ENCODE results near the gene SURF2. TPM values are rescaled to one million over a fixed set of nuclear protein-coding genes. Genes with fewer than 3 reads are reported as not detected.

The SURF2 gene
- total RNA-seq, 1 experiment from 2014 or later: 27.8 TPM

DNA sequence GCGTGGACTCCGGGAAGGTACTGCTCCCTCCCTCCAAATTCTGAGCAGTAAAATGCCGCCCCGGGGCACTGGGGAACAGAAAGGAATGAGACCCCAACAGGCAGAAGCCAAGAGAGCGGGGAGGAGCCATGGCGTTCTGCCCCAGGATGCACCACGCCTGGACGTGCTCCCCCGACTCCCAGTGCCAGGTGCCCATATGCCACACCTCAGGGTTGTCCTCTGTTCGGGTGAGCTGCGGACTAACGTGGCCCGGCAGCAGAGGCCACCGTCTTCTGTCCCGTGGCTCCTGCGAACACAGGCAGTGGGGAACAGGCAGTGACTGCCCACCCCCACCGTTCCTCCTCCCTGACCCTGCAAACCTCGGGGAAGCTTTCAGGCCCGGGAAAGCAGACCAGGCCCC, 25.1 kb upstream of the SURF2 start:
- CTCF ChIA-PET: interaction anchor here (2.4 to 2.8 kb wide), 2 partner anchors 143 to 145 kb away, joined by 17 to 37 read pairs; no protein-coding TSS in a partner anchor
- H3K9me2 ChIP-seq (ENCODE audit: insufficient read depth): no peaks in the 10 kb centered on the region
- H3K4me2 ChIP-seq (ENCODE audit: low read length): no peak overlapping the region
- no peaks in the 10 kb centered on the region for H3K27me3 ChIP-seq (ENCODE audit: insufficient read depth, low read length)
- no peak overlapping the region for H3K27ac ChIP-seq (ENCODE audit: low read depth, low read length)
- DNase-seq (ENCODE audit: low read depth, low spot score): no peak
- peaks cover 34 to 42% of the 10 kb centered on the region in 2 experiments; a peak in 3 of 4 replicates for H3K36me3 ChIP-seq (ENCODE audit: control insufficient read depth in 1 of 2, insufficient read depth in 2 of 2, low read length in 2 of 2)
- no peak for ATAC-seq
- POLR2A ChIA-PET: no interaction called here
- H3K9ac ChIP-seq (ENCODE audit: low read length): no peak overlapping the region
- intact Hi-C loops (cut with micrococcal nuclease): no loop called here
- peaks cover 44% of the 10 kb centered on the region for H3K79me2 ChIP-seq (ENCODE audit: insufficient read depth, low read length)
- TF ChIP-seq ATF3 (IDR thresholded peaks at IDR 0.05): no peak
- TF ChIP-seq EZH2phosphoT487 (IDR thresholded peaks at IDR 0.05; ENCODE audit: borderline replicate concordance): no peak
- no peak for TF ChIP-seq SRF (IDR thresholded peaks at IDR 0.05; ENCODE audit: low read depth)
- no TSS peak for BruUV-seq (replicated peaks)
- H2AFZ ChIP-seq (ENCODE audit: low read depth, low read length, poor library complexity, severe bottlenecking): no peak overlapping the region
- H3K4me1 ChIP-seq (ENCODE audit: control insufficient read depth in 1 of 2, insufficient read depth in 2 of 2, low read length in 2 of 2): peaks cover 9 to 21% of the 10 kb centered on the region in 2 experiments
- RAD21 ChIA-PET (ENCODE audit: low non-redundant PET in 1 of 2, low total read pairs in 2 of 2, uncharacterized antibody in 2 of 2, unreplicated experiment in 2 of 2): no interaction called here
- no peak overlapping the region for H3K4me3 ChIP-seq (replicated peaks in 1 of 2; ENCODE audit: low read depth in 1 of 2, low read length in 2 of 2)
- no peaks in the 10 kb centered on the region; the same call in 1 of the 2 replicates for H4K20me1 ChIP-seq (ENCODE audit: insufficient read depth)
- no peaks in the 10 kb centered on the region for H3K9me3 ChIP-seq (ENCODE audit: control insufficient read depth in 1 of 2, insufficient read depth in 1 of 2, low read depth in 1 of 2, low read length in 2 of 2)

DNA sequence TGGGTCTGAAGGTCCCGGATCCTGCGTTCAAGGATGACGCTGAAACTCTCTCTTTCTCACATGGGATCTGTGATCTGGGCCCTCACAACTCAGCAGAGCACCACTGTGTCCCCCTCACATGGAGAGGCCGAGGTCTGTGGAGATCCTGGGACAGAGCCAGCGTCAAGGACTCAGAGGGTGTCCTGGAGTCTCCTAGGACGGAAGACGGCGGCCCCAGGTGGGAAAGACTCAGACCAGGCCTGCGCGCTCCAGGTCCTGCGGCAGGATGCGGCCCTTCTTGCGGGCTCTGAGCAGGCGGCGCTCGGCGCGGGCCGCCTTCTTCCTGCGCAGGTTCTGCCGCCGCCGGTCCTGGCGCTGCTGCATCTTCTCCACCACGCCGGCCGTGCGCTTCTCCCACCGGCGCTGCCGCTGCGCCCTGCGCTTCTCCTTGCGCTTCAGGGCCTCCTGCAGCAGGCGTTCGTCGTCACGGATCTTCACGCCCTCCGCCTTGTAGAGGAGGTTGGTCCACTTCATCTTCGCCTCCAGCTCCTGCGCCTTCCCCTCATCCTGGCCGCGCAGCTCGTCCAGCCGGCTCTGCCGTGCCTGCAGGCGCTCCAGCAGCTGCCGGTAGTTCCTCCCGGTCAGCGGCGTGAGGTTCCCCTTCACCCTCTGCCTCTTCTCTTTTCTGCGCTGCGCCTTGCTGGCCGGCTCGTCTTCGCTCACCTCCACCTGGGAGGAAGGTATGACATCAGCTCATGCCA, 24.5 kb upstream of the SURF2 start:
- H3K27ac ChIP-seq (ENCODE audit: low read depth, low read length): no peak overlapping the region
- DNase-seq (ENCODE audit: low read depth, low spot score) (no peak), ATAC-seq (no peak)
- intact Hi-C loops (cut with micrococcal nuclease): no loop called here
- no peak overlapping the region for H3K4me2 ChIP-seq (ENCODE audit: low read length)
- H3K9me3 ChIP-seq (ENCODE audit: control insufficient read depth in 1 of 2, insufficient read depth in 1 of 2, low read depth in 1 of 2, low read length in 2 of 2): no peaks in the 10 kb centered on the region
- RAD21 ChIA-PET (ENCODE audit: low non-redundant PET in 1 of 2, low total read pairs in 2 of 2, uncharacterized antibody in 2 of 2, unreplicated experiment in 2 of 2): no interaction called here
- CTCF ChIA-PET: interaction anchor here (2.1 kb wide), 1 partner anchor 146 kb away, joined by 7 read pairs; no protein-coding TSS in a partner anchor
- H3K9me2 ChIP-seq (ENCODE audit: insufficient read depth): no peaks in the 10 kb centered on the region
- POLR2A ChIA-PET: no interaction called here
- peaks cover 44% of the 10 kb centered on the region for H3K79me2 ChIP-seq (ENCODE audit: insufficient read depth, low read length)
- peaks cover 34 to 42% of the 10 kb centered on the region in 2 experiments; a peak in 3 of 4 replicates for H3K36me3 ChIP-seq (ENCODE audit: control insufficient read depth in 1 of 2, insufficient read depth in 2 of 2, low read length in 2 of 2)
- H3K9ac ChIP-seq (ENCODE audit: low read length): no peak overlapping the region
- no peaks in the 10 kb centered on the region; the same call in 1 of the 2 replicates for H4K20me1 ChIP-seq (ENCODE audit: insufficient read depth)
- H3K4me1 ChIP-seq (ENCODE audit: control insufficient read depth in 1 of 2, insufficient read depth in 2 of 2, low read length in 2 of 2): peaks cover 9 to 27% of the 10 kb centered on the region in 2 experiments
- no peak overlapping the region for H2AFZ ChIP-seq (ENCODE audit: low read depth, low read length, poor library complexity, severe bottlenecking)
- BruUV-seq (replicated peaks): no TSS peak
- H3K4me3 ChIP-seq (replicated peaks in 1 of 2; ENCODE audit: low read depth in 1 of 2, low read length in 2 of 2): no peak overlapping the region
- H3K27me3 ChIP-seq (ENCODE audit: insufficient read depth, low read length): no peaks in the 10 kb centered on the region
- TF ChIP-seq ZBTB33 (IDR thresholded peaks at IDR 0.05; ENCODE audit: extremely low read depth, insufficient replicate concordance, low read length) (no peak), ATF3 (IDR thresholded peaks at IDR 0.05) (no peak), CBX3 (IDR thresholded peaks at IDR 0.05; ENCODE audit: low read depth) (no peak), EZH2 (IDR thresholded peaks at IDR 0.05) (no peak), SP1 (IDR thresholded peaks at IDR 0.05; ENCODE audit: low read depth) (no peak), JUND (IDR thresholded peaks at IDR 0.05) (no peak), CEBPB (IDR thresholded peaks at IDR 0.05; ENCODE audit: low read depth) (no peak), RAD21 (IDR thresholded peaks at IDR 0.05; ENCODE audit: low read depth) (no peak), REST (IDR thresholded peaks at IDR 0.05; ENCODE audit: low read depth) (no peak)
